WTC11 (cell line): ENCODE data around the gene ILK. TPM values are rescaled to one million over a fixed set of nuclear protein-coding genes. Genes with fewer than 3 reads are reported as not detected.
A peak's percentile ranks its signal among the peaks of the same experiment; 100 is the strongest.

Source experiments
- ATAC-seq: fragments of 200-7000 bp; cut with Tn5 transposase; 2 replicates; pipeline ENCODE4 v1.10.0; 2021; ENCODE audit warnings: mild to moderate bottlenecking, moderate library complexity
- CTCF ChIA-PET: fragments of 300-600 bp; sonication (Branson Sonifier 250); formaldehyde crosslinking; loops from one replicate; lab custom pipeline; 2021; ENCODE audit warnings: antibody characterized with exemption; lab: Charles Lee
- POLR2A ChIA-PET: fragments of 350-600 bp; sonication (Branson Sonifier 250); formaldehyde crosslinking; loops from one replicate; lab custom pipeline; 2021; ENCODE audit warnings: antibody characterized with exemption; lab: Charles Lee
- DNase-seq: peaks from one replicate; pipeline ENCODE4 v3.0.0; 2021; ENCODE audit warnings: low spot score
- H3K27ac Mint-ChIP-seq: 2 replicates; pipeline ENCODE4 v1.8.0; 2021; ENCODE audit warnings: mixed read lengths
- H3K27me3 Mint-ChIP-seq: 2 replicates; pipeline ENCODE4 v1.8.0; 2021; ENCODE audit warnings: low read depth, mild to moderate bottlenecking, moderate library complexity, mixed read lengths
- H3K36me3 Mint-ChIP-seq: 2 replicates; pipeline ENCODE4 v1.8.0; 2021; ENCODE audit warnings: mixed read lengths
- H3K4me1 Mint-ChIP-seq: 2 replicates; pipeline ENCODE4 v1.8.0; 2022; ENCODE audit warnings: mixed read lengths
- H3K4me3 Mint-ChIP-seq: 2 replicates; pipeline ENCODE4 v1.8.0; 2021; ENCODE audit warnings: mild to moderate bottlenecking, moderate library complexity, mixed read lengths
- H3K9me3 Mint-ChIP-seq: 2 replicates; pipeline ENCODE4 v1.8.0; 2021; ENCODE audit warnings: mixed read lengths
- AFF4 ChIP-seq: sonication (generic); formaldehyde crosslinking; IDR thresholded peaks from 2 replicates; pipeline ENCODE4 v1.8.1; 2023; ENCODE audit warnings: mild to moderate bottlenecking, missing genetic modification reagents, borderline replicate concordance
- ARID4B ChIP-seq: sonication (generic); formaldehyde crosslinking; IDR thresholded peaks from 2 replicates; pipeline ENCODE4 v1.8.0; 2023; ENCODE audit warnings: missing genetic modification reagents, mild to moderate bottlenecking, borderline replicate concordance
- CREM ChIP-seq: sonication (generic); formaldehyde crosslinking; IDR thresholded peaks from 2 replicates; pipeline ENCODE4 v1.8.1; 2022; ENCODE audit warnings: mild to moderate bottlenecking, missing genetic modification reagents, moderate library complexity
- E2F5 ChIP-seq: sonication (generic); formaldehyde crosslinking; IDR thresholded peaks from 2 replicates; pipeline ENCODE4 v1.8.1; 2022; ENCODE audit warnings: mild to moderate bottlenecking, moderate library complexity, missing genetic modification reagents
- EMX1 ChIP-seq: fragments of 250-450 bp; sonication (Bioruptor Pico); IDR thresholded peaks from 2 replicates; pipeline ENCODE4 v1.8.0; 2021; ENCODE audit warnings: mild to moderate bottlenecking
- IRF2 ChIP-seq: sonication (generic); formaldehyde crosslinking; IDR thresholded peaks from 2 replicates; pipeline ENCODE4 v1.8.0; 2022; ENCODE audit warnings: low read depth, missing genetic modification reagents, borderline replicate concordance
- KAT7 ChIP-seq: sonication (generic); formaldehyde crosslinking; IDR thresholded peaks from 2 replicates; pipeline ENCODE4 v1.8.1; 2023; ENCODE audit warnings: missing genetic modification reagents, mild to moderate bottlenecking, borderline replicate concordance
- NFE2L1 ChIP-seq: sonication (generic); formaldehyde crosslinking; IDR thresholded peaks from 2 replicates; pipeline ENCODE4 v1.8.1; 2023; ENCODE audit warnings: missing genetic modification reagents
- RELA ChIP-seq: sonication (generic); formaldehyde crosslinking; IDR thresholded peaks from 2 replicates; pipeline ENCODE4 v1.8.1; 2022; ENCODE audit warnings: missing genetic modification reagents, mild to moderate bottlenecking, borderline replicate concordance
- TCF7 ChIP-seq: sonication (generic); formaldehyde crosslinking; IDR thresholded peaks from 2 replicates; pipeline ENCODE4 v1.8.0; 2022; ENCODE audit warnings: mild to moderate bottlenecking, low read depth, missing genetic modification reagents, moderate library complexity
- TEAD1 ChIP-seq: sonication (generic); formaldehyde crosslinking; IDR thresholded peaks from 2 replicates; pipeline ENCODE4 v1.8.0; 2022; ENCODE audit warnings: mild to moderate bottlenecking, missing genetic modification reagents
- TEAD4 ChIP-seq: sonication (generic); formaldehyde crosslinking; IDR thresholded peaks from 2 replicates; pipeline ENCODE4 v1.8.0; 2022; ENCODE audit warnings: mild to moderate bottlenecking, missing genetic modification reagents
- TP53 ChIP-seq: sonication (generic); formaldehyde crosslinking; IDR thresholded peaks from 2 replicates; pipeline ENCODE4 v1.8.1; 2023; ENCODE audit warnings: mild to moderate bottlenecking, missing genetic modification reagents
- USF1 ChIP-seq: sonication (generic); formaldehyde crosslinking; IDR thresholded peaks from 2 replicates; pipeline ENCODE4 v1.8.0; 2022; ENCODE audit warnings: mild to moderate bottlenecking, missing genetic modification reagents
- ZMAT4 ChIP-seq: fragments of 250-450 bp; sonication (Bioruptor Pico); IDR thresholded peaks from 2 replicates; pipeline ENCODE4 v1.9.0; 2021; ENCODE audit warnings: mild to moderate bottlenecking
- ZNF121 ChIP-seq: sonication (generic); formaldehyde crosslinking; IDR thresholded peaks from 2 replicates; pipeline ENCODE4 v1.8.0; 2023; ENCODE audit warnings: missing genetic modification reagents
- ZNF232 ChIP-seq: sonication (generic); formaldehyde crosslinking; IDR thresholded peaks from 2 replicates; pipeline ENCODE4 v1.8.0; 2022; ENCODE audit warnings: mild to moderate bottlenecking, missing genetic modification reagents
- ZNF263 ChIP-seq: sonication (generic); formaldehyde crosslinking; IDR thresholded peaks from 2 replicates; pipeline ENCODE4 v1.8.1; 2022; ENCODE audit warnings: low read depth, mild to moderate bottlenecking, moderate library complexity, missing genetic modification reagents
- ZNF396 ChIP-seq: fragments of 250-450 bp; sonication (Bioruptor Pico); IDR thresholded peaks from 2 replicates; pipeline ENCODE4 v1.8.0; 2021; ENCODE audit warnings: mild to moderate bottlenecking, moderate library complexity, borderline replicate concordance
- ZNF425 ChIP-seq: fragments of 250-450 bp; sonication (Bioruptor Pico); conservative IDR thresholded peaks from 2 replicates; pipeline ENCODE4 v1.9.0; 2021; ENCODE audit warnings: mild to moderate bottlenecking
- total RNA-seq: library from RNA; stranded (reverse); gene quantifications from 3 replicates; pipeline ENCODE4 v1.2.3, GENCODE V29; 2021

Gene ILK
- total RNA-seq, 1 experiment from 2014 or later: 97.7 TPM

GRCh38 chr11:6630632-6631291 lies 27.2 kb downstream of the ILK start (continued):
- no peak for TF ChIP-seq AFF4 (CRISPR knock-in tag)
- TF ChIP-seq KAT7 (CRISPR knock-in tag): no peak
- TF ChIP-seq TEAD1 (CRISPR knock-in tag): no peak
- no peak for TF ChIP-seq ZNF263 (CRISPR knock-in tag)
- no peak for TF ChIP-seq ZNF121 (CRISPR knock-in tag)
- TF ChIP-seq CREM (CRISPR knock-in tag): no peak
- TF ChIP-seq EMX1 (CRISPR knock-in tag): no peak

- Mint-ChIP-seq H3K4me3 (peak overlapping the region; percentile 37), H3K27ac (no peak overlapping the region), H3K36me3 (no peaks in the 10 kb centered on the region), H3K9me3 (no peaks in the 10 kb centered on the region), H3K27me3 (peaks cover 41% of the 10 kb centered on the region), H3K4me1 (peaks cover 8% of the 10 kb centered on the region; the same call in 1 of the 2 replicates)
- DNase-seq (no peak), ATAC-seq (no peak)
- ChIA-PET POLR2A (interaction anchor here (1.1 kb wide), 1 partner anchor 60 kb away, joined by 3 read pairs; no protein-coding TSS in a partner anchor), CTCF (interaction anchor here (0.8 to 2.5 kb wide), 5 partner anchors 20 to 100 kb away, joined by 3 to 10 read pairs (median 3); partner anchors contain the start of genes MRPL17 and TAF10)
- TF ChIP-seq ZNF396 (CRISPR knock-in tag) (no peak), TEAD1 (CRISPR knock-in tag) (no peak), TP53 (CRISPR knock-in tag) (no peak), RELA (CRISPR knock-in tag) (no peak), NFE2L1 (CRISPR knock-in tag) (no peak), CREM (CRISPR knock-in tag) (no peak), USF1 (CRISPR knock-in tag) (no peak), ZMAT4 (CRISPR knock-in tag) (no peak), IRF2 (no peak), ZNF263 (CRISPR knock-in tag) (no peak), E2F5 (CRISPR knock-in tag) (no peak), ARID4B (no peak), TEAD4 (no peak), ZNF425 (CRISPR knock-in tag) (no peak), TCF7 (CRISPR knock-in tag) (no peak), ZNF232 (CRISPR knock-in tag) (no peak)
Observed at GRCh38 chr11:6631361-6631890, 27.9 kb downstream of the ILK start.
